HT1080 (cell line): ENCODE data around the gene GBP6. TPM values are rescaled to one million over a fixed set of nuclear protein-coding genes. Genes with fewer than 3 reads are reported as not detected.
"Not testable (repeated sequence)": the region's sequence is repeated elsewhere in the genome, so short reads cannot be mapped to it uniquely, and the experiment has no call there.

ENCODE experiments used
- DNase-seq: peaks from one replicate; pipeline ENCODE4 v3.0.0-alpha.2; 2015; ENCODE audit warnings: low read depth
- total RNA-seq: library from RNA; depleted of rRNA; stranded (reverse); fragments of >200 nt; shearing (Covaris generic); gene quantifications from 2 replicates; pipeline ENCODE4 v1.2.3, GENCODE V29; 2014; rRNA removed

GBP6 gene
- total RNA-seq, 1 experiment from 2014 or later, result not detected

DNA sequence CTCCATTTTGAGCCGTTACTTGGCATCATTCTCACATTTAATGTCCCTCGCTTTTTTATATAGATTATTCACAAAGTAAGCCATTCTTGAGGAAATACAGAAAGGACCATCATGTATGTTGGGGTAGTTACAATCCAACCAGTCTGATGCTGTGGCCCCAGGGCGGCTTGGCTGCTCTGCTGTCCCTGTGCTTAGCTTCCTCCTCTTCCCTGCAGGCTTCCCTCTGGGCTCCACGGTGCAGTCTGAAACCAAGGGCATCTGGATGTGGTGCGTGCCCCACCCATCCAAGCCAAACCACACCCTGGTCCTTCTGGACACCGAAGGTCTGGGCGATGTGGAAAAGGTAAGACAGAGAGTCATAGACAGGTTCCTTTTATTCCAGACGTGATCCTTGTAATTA lies 5.5 kb downstream of the GBP6 start:
- no peak for DNase-seq

DNA sequence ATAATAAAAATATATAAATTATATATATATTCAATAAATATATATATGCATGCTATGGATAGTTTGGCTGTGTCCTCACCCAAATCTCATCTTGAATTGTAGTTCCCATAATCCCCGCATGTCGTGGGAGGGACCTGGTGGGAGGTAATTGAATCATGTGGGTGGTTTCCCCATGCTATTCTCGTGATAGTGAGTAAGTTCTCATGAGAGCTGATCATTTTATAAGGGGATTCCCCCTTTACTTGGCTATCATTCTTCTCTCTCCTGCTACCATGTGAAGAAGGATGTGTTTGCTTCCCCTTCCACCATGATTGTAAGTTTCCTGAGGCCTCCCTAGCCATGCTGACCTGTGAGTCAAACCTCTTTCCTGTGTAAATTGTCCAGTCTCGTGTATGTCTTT lies 10.0 kb downstream of the GBP6 start:
- not testable (repeated sequence) for DNase-seq

GRCh38 chr1:89378001-89378400 lies 14.1 kb downstream of the GBP6 start:
- no peak for DNase-seq

GRCh38 chr1:89381618-89382017 lies 17.8 kb downstream of the GBP6 start:
- peak; percentile 7 for DNase-seq

GRCh38 chr1:89382479-89382878 lies 18.6 kb downstream of the GBP6 start:
- DNase-seq, result peak; percentile 17

DNA sequence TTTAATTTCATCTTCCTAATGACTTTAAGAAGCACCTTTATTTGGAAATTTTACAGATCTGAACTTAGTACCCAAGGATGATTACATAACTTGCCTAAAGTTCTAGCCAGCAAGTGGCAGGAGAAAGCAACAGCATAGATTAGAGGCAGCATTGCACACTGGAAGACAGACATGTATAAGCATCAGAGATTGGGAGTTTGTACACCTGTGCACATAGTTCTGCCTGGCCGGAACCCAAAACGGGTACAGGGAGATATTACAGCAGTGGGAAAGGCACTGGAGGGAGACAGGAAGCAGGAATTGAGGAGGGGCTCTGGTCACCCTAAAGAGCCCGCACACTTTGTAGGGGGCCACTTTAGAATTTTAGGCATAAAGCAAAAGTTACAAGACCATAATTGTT lies 19.3 kb downstream of the GBP6 start:
- no peak for DNase-seq

DNA sequence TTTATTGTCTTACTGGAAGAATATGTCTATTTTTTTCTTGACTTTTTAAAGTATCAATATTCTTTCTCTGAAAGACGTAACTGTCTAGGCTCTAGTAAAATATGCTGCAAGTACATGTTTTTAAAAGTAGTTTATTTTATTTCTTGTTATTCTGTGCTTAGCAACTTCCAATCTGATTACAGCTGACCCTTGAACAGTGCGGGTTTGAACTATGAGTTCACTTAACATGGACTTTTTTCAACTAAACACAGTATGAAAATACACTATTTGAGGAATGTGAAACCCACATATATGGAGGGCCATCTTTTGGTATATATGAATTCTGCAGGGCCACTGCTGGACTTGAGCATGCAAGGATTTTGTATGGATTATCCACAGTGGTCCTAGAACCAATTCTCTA lies 26.8 kb downstream of the GBP6 start:
- no peak for DNase-seq

GRCh38 chr1:89391686-89392085 lies 27.8 kb downstream of the GBP6 start:
- no peak for DNase-seq

DNA sequence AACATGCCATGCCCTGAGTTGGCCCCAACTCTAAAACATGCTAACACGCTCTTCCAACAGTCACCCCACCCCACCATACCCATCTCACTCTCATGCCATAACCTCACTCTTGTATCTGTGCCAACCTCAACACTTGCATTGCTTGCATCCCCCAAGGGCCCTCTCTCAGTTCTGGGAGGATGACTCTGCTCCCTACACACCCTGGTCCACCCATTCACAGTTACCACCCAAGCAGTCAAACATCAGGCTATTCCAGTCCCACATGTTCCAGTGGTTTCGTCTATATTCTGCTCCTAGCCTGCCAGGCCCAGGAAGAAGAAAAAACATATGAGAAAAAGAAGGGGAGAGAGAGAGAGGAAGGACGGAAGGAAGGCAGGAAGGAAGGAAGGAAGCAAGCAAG lies 31.0 kb downstream of the GBP6 start:
- no peak for DNase-seq

- no peak for DNase-seq
Measured at GRCh38 chr1:89396902-89397301, 33.0 kb downstream of the GBP6 start.

DNA sequence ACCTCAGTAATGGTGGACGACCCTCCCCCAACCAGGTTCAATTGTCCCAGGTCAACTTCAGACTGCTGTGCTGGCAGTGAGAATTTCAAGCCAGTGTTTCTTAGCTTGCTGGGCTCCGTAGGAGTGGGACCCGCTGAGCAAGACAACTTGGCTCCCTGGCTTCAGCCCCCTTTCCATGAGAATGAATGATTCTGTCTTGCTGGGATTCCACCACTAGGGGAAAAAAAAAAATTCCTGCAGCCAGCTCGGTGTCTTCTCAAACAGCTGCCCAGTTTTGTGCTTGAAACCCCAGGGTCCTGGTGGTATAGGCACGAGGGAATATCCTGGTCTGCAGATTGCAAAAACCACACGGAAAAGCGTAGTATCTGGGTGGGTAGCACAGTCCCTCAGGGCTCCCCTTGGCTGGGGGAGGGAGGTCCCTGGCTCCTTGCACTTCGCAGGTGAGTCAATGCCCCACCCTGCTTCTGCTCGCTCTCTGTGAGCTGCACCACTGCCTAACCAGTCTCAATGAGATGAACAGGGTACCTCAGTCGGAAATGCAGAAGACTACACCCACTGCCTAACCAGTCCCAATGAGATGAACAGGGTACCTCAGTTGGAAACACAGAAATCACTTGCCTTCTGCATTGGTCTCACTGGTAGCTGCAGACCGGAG lies 41.5 kb downstream of the GBP6 start:
- no peak for DNase-seq

DNA sequence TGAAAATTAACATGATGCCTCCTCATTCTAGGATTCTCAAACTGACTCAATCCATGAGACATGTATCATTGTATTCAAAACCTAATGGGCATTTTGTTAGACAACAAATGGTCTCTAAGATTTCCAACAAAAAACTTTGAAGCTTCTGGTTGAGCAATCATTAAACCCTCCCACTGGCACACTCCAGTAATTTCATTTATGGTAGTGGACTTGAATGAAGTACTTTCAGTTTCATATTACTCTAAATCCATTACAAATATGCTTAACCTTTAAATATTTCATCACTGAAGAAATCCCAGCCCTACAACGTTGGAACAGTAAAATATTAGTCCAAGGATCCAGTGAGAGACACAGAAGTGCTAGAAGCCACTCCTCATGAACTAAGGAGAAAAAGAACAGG lies 43.5 kb downstream of the GBP6 start:
- no peak for DNase-seq

DNA sequence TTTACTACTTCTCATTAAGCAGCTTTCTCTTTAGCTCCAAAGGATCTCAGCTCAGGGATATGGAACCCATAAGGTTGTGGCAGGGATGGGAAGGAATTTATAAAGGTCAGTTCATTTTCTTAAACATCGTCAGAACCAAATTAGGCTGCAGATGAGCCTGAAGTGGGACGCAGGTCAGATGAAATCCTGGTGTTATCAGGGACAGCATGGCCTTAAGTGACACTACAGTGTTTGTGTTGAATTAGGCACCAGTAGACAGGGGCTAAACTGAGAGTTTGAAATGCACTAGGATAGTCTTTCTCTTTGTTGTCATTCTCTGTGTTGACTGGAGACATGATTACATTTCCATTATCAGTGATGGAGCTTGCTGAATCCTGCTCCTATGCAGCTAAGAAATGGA lies 43.9 kb downstream of the GBP6 start:
- not testable (repeated sequence) for DNase-seq

DNA sequence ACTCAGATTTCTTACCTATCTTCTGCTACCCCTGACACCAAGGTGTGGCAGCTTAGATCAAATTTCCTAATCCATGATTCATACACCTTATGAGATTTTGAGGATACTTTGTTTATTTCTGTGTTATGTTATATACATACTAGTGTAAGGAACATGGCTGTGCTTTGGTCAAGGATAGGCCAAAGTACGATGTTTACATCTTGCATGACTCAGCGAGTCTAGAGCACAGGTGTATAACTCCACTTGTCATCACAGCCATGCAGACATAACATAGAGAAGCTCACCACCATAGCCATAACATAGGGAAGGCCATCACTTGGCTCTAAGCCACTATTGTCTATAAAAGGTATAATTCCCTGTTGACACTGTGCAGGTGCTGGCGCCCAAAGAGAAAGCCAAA lies 61.2 kb downstream of the GBP6 start:
- no peak for DNase-seq

- no peak for DNase-seq
Measured at GRCh38 chr1:89429062-89429461, 65.2 kb downstream of the GBP6 start.

DNA sequence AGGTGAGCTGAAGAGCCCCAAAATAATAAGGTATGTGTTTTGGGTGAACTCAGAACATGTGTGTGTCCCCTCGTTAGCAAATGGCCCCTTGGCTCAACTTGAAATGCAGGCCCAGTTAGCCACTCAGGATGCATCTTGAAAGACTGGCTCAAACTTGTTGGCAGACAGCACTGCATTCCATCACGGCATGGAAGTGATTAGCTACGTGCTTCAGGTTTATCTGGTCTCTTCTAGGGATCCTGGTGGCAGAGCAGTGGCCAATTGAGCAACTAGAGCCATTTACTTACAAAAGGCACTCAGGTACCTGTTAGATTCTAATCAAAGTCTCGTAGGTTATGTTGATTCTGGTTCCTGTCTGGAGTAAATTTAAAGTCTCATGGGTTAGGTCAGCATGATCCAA lies 65.8 kb downstream of the GBP6 start:
- DNase-seq, result not testable (repeated sequence)

- DNase-seq, result no peak
Measured at GRCh38 chr1:89433421-89433820, 69.6 kb downstream of the GBP6 start.

DNA sequence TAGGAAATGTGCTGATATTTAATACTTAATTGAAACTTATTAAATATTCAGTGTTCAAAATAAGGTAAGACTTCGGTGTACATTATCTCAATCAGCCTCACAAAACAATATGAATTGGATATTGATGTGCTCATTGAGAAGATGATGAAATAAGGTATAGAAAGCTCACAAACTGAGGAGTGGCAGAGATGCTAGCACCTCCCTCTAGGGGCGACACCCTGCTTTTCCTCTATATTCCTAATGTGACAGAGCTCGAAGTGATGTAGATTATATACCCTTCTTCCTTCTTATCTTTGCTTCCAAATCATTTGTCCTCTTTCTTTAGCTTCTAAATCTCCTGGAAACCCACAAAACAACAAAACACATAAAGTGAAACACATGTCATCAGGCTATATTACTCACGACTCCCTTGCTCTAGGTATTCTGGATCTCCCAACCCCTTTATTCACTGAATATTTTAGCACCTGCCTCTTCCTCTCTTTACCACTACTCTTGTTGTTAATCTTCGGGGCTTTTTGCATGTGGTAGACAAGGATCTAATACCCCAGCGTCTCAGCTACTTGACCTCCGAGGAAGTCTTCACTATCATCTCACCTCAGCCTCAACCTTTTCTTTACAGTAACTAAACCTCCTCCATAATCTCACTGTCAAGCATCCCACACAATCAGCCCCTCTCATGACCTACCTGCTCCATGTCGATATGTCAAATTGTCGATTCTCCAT lies 70.4 kb downstream of the GBP6 start:
- not testable (repeated sequence) for DNase-seq

Other genes starting within 250 kb of the GBP6 start
- gene GBP2, start 237.9 kb upstream of the GBP6 start, total RNA-seq, result 2.8 and 3.7 TPM in 2 replicates
- gene GBP7, start 188.1 kb upstream of the GBP6 start, total RNA-seq, result not detected in 2 replicates
- 0.02 and 0.10 TPM in 2 replicates for gene GBP4, start 165.1 kb upstream of the GBP6 start, total RNA-seq
- 0.13 and 0.18 TPM in 2 replicates for gene GBP5, start 91.2 kb upstream of the GBP6 start, total RNA-seq
- gene LRRC8B, start 160.8 kb downstream of the GBP6 start, total RNA-seq, result 1.1 and 1.3 TPM in 2 replicates